ENCODE results near the gene TGFB1. TPM values are rescaled to one million over a fixed set of nuclear protein-coding genes. Genes with fewer than 3 reads are reported as not detected.

TGFB1 gene
- total and polyA plus RNA-seq, 9 of the 15 experiments (the other 6 are each of a cell fraction or from before 2014, with no cell fraction given): 0.24 to 159 (median 17.2) TPM

DNA sequence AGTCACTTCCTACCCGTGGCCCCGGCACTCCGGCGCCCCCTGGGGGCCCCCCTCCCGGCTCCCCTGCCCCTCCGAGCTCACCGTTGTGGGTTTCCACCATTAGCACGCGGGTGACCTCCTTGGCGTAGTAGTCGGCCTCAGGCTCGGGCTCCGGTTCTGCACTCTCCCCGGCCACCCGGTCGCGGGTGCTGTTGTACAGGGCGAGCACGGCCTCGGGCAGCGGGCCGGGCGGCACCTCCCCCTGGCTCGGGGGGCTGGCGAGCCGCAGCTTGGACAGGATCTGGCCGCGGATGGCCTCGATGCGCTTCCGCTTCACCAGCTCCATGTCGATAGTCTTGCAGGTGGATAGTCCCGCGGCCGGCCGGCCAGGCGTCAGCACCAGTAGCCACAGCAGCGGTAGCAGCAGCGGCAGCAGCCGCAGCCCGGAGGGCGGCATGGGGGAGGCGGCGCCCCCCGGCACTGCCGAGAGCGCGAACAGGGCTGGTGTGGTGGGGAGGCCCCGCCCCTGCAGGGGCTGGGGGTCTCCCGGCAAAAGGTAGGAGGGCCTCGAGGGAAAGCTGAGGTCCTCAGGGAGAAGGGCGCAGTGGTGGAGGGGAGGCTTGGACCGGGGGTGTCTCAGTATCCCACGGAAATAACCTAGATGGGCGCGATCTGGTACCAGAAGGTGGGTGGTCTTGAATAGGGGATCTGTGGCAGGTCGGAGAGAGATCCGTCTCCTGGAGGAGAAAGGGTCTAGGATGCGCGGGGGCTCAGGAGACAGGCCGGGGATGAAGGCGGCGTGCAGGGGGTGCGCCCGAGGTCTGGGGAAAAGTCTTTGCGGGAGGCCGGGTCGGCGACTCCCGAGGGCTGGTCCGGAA, 885 bp downstream of the TGFB1 start (continued):
- TF ChIP-seq CLOCK (CRISPR knock-in tag; IDR thresholded peaks at IDR 0.05; ENCODE audit: borderline replicate concordance) (no peak), MTA3 (IDR thresholded peaks at IDR 0.05; ENCODE audit: borderline replicate concordance) (peak; percentile 71; the same call in 1 of the 2 replicates), GTF2E2 (tag; IDR thresholded peaks at IDR 0.05) (0 out of 2 replicates have a peak, but pooled peaks have one; percentile 21), RBBP5 (IDR thresholded peaks at IDR 0.05; ENCODE audit: borderline replicate concordance, insufficient read depth, low read length, poor library complexity, severe bottlenecking) (peak; percentile 28), ZKSCAN3 (CRISPR knock-in tag; IDR thresholded peaks at IDR 0.05) (no peak), KLF10 (CRISPR knock-in tag; IDR thresholded peaks at IDR 0.05) (no peak), ETV6 (IDR thresholded peaks at IDR 0.05; ENCODE audit: borderline replicate concordance in 1 of 2, low read depth in 2 of 2, low read length in 1 of 2) (peak in 1 of 2 experiments; percentile 36; a peak in 1 of 4 replicates), ETV6 (CRISPR knock-in tag; IDR thresholded peaks at IDR 0.05; ENCODE audit: borderline replicate concordance) (no peak), NKRF (IDR thresholded peaks at IDR 0.05; ENCODE audit: borderline replicate concordance) (0 out of 2 replicates have a peak, but pooled peaks have one; percentile 55), SAFB (IDR thresholded peaks at IDR 0.05; ENCODE audit: borderline replicate concordance, low read depth, low read length) (peak; percentile 58; the same call in 1 of the 2 replicates), ARHGAP35 (IDR thresholded peaks at IDR 0.05; ENCODE audit: partially characterized antibody) (peak; percentile 22), RBM39 (optimal IDR thresholded peaks at IDR 0.05; ENCODE audit: low read depth, low read length) (no peak), ZSCAN32 (CRISPR knock-in tag; IDR thresholded peaks at IDR 0.05) (no peak), U2AF2 (optimal IDR thresholded peaks at IDR 0.05; ENCODE audit: low read depth, low read length) (no peak)
- TF ChIP-seq, protein P1, sequence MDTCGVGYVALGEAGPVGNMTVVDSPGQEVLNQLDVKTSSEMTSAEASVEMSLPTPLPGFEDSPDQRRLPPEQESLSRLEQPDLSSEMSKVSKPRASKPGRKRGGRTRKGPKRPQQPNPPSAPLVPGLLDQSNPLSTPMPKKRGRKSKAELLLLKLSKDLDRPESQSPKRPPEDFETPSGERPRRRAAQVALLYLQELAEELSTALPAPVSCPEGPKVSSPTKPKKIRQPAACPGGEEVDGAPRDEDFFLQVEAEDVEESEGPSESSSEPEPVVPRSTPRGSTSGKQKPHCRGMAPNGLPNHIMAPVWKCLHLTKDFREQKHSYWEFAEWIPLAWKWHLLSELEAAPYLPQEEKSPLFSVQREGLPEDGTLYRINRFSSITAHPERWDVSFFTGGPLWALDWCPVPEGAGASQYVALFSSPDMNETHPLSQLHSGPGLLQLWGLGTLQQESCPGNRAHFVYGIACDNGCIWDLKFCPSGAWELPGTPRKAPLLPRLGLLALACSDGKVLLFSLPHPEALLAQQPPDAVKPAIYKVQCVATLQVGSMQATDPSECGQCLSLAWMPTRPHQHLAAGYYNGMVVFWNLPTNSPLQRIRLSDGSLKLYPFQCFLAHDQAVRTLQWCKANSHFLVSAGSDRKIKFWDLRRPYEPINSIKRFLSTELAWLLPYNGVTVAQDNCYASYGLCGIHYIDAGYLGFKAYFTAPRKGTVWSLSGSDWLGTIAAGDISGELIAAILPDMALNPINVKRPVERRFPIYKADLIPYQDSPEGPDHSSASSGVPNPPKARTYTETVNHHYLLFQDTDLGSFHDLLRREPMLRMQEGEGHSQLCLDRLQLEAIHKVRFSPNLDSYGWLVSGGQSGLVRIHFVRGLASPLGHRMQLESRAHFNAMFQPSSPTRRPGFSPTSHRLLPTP (IDR thresholded peaks at IDR 0.05; ENCODE audit: borderline replicate concordance, extremely low read depth, insufficient read length): peak; percentile 58
- TF ChIP-seq, protein P2, sequence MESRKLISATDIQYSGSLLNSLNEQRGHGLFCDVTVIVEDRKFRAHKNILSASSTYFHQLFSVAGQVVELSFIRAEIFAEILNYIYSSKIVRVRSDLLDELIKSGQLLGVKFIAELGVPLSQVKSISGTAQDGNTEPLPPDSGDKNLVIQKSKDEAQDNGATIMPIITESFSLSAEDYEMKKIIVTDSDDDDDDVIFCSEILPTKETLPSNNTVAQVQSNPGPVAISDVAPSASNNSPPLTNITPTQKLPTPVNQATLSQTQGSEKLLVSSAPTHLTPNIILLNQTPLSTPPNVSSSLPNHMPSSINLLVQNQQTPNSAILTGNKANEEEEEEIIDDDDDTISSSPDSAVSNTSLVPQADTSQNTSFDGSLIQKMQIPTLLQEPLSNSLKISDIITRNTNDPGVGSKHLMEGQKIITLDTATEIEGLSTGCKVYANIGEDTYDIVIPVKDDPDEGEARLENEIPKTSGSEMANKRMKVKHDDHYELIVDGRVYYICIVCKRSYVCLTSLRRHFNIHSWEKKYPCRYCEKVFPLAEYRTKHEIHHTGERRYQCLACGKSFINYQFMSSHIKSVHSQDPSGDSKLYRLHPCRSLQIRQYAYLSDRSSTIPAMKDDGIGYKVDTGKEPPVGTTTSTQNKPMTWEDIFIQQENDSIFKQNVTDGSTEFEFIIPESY (CRISPR knock-in tag; IDR thresholded peaks at IDR 0.05): 0 out of 2 replicates have a peak, but pooled peaks have one; percentile 18
